Left lung (tissue), 10 donors: ENCODE data around the gene TEAD1. TPM values are rescaled to one million over a fixed set of nuclear protein-coding genes. Genes with fewer than 3 reads are reported as not detected.
A peak's percentile ranks its signal among the peaks of the same experiment; 100 is the strongest.

ENCODE experiments used
- ATAC-seq: fragments of 200-7000 bp; cut with Tn5 transposase; one replicate; pipeline ENCODE4 v1.9.1; 2020; ENCODE audit warnings: moderate library complexity
- DNase-seq, 4 donors: peaks; one replicate each; pipeline ENCODE4 v3.0.0-alpha.2; 2013 to 2020
- H3K27ac ChIP-seq, 2 donors: fragments of 200-600 bp; sonication (generic) in 1 of 2; one replicate each; pipeline versions ENCODE4 v1.5.0 to v1.8.0; 2020 to 2021
- H3K27me3 ChIP-seq, 2 donors: fragments of 200-600 bp; sonication (generic) in 1 of 2; one replicate each; pipeline versions ENCODE4 v1.5.0 to v1.8.0; 2020 to 2021
- H3K36me3 ChIP-seq, 2 donors: fragments of 200-600 bp; sonication (generic) in 1 of 2; one replicate each; pipeline versions ENCODE4 v1.5.0 to v1.8.0; 2020 to 2021
- H3K4me1 ChIP-seq, 2 donors: fragments of 200-600 bp; one replicate each; pipeline ENCODE4 v1.8.0; 2021
- H3K4me3 ChIP-seq, 2 donors: fragments of 200-600 bp; sonication (generic) in 1 of 2; one replicate each; pipeline versions ENCODE4 v1.5.0 to v1.8.0; 2020 to 2021; ENCODE audit warnings: mild to moderate bottlenecking in 1 of 2
- H3K9me3 ChIP-seq, 2 donors: fragments of 200-600 bp; sonication (generic) in 1 of 2; one replicate each; pipeline versions ENCODE4 v1.5.0 to v1.8.0; 2020 to 2021
- intact Hi-C, 2 donors: fragments of 100-400 bp; cut with DNase I; formaldehyde crosslinking; loops; one replicate each; pipeline versions ENCODE4 v1.11.2 to v1.14.2; 2022
- polyA plus RNA-seq, 6 donors: library from polyadenylated mRNA; unstranded; fragments of 120-200 nt; gene quantifications; one replicate each; pipeline ENCODE4 v1.2.1, GENCODE V29; 2013; ENCODE audit not compliant: insufficient read length in 6 of 6
- total RNA-seq, 2 donors: library from RNA; stranded (reverse); fragmentation: NEBNext Ultra II Directional; extraction: Animal tissue kit (Norgen Biotek cat#: 25700); gene quantifications; one replicate each; pipeline ENCODE4 v1.2.1, GENCODE V29; 2021
- TF ChIP-seq, protein P1 (sequence below), 2 donors: fragments of 200-600 bp; sonication (generic) in 1 of 2; IDR thresholded peaks; one replicate each; pipeline versions ENCODE4 v1.5.0 to v1.8.0; 2021; ENCODE audit warnings: antibody characterized with exemption in 2 of 2
- donor health status: DM: no; HTN: yes; CAD: no.
- donor health status: DM: no; HTN: no; CAD: no.

The TEAD1 gene
- total and polyA plus RNA-seq, 8 donors = 58.1 to 106 (median 86.9) TPM

DNA sequence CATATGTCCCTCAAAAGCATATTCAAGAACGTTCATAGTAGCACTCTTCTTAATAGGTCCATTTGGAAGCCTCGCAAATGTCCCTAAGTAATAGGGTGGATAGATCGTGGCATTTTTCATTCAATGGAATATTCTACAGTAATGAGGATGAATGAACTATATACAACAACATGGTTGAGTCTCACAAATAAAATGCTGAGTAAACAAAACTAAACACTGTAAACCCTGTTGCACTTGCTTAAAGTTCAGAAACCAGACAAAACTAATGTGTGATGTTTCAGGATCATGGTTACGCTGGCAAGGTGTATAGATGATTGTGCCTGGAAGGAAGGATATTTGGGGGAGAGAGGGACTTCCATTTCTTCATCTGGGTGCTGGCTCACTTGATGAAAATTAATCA is 244.4 kb downstream of the TEAD1 start:
- intact Hi-C loops = no loop called here
- ATAC-seq = no peak
- Histone ChIP-seq H3K4me3 (no peak overlapping the region), H3K27ac (no peak overlapping the region), H3K36me3 (no peaks in the 10 kb centered on the region), H3K9me3 (no peaks in the 10 kb centered on the region), H3K27me3 (no peaks in the 10 kb centered on the region), H3K4me1 (no peaks in the 10 kb centered on the region)
- DNase-seq = no peak
- TF ChIP-seq, protein P1, sequence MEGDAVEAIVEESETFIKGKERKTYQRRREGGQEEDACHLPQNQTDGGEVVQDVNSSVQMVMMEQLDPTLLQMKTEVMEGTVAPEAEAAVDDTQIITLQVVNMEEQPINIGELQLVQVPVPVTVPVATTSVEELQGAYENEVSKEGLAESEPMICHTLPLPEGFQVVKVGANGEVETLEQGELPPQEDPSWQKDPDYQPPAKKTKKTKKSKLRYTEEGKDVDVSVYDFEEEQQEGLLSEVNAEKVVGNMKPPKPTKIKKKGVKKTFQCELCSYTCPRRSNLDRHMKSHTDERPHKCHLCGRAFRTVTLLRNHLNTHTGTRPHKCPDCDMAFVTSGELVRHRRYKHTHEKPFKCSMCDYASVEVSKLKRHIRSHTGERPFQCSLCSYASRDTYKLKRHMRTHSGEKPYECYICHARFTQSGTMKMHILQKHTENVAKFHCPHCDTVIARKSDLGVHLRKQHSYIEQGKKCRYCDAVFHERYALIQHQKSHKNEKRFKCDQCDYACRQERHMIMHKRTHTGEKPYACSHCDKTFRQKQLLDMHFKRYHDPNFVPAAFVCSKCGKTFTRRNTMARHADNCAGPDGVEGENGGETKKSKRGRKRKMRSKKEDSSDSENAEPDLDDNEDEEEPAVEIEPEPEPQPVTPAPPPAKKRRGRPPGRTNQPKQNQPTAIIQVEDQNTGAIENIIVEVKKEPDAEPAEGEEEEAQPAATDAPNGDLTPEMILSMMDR (IDR thresholded peaks at IDR 0.05) = no peak

DNA sequence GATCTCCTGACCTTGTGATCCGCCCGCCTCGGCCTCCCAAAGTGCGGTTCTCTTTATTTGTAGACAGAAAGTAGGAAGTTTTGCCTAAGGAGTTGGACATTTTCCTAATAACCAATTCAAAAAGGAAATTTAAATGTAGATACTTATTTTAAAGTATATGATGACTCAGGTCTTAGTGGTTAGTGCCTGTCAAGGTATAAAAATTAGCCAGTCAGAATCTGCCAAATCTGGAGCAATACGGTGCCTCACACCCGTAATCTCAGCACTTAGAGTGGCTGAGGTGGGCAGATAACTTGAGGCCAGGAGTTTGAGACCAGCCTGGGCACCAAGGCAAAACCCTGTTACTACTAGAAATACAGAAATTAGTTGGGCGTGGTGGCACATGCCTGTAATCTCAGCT is 248.2 kb downstream of the TEAD1 start:
- Histone ChIP-seq H3K27ac (no peak overlapping the region), H3K9me3 (no peaks in the 10 kb centered on the region), H3K36me3 (peaks cover 0 to 11% of the 10 kb centered on the region in 2 donors), H3K4me3 (no peak overlapping the region), H3K27me3 (no peaks in the 10 kb centered on the region), H3K4me1 (no peaks in the 10 kb centered on the region)
- no peak for DNase-seq
- TF ChIP-seq, protein P1 (IDR thresholded peaks at IDR 0.05) = no peak
- intact Hi-C loops = no loop called here
- no peak for ATAC-seq

DNA sequence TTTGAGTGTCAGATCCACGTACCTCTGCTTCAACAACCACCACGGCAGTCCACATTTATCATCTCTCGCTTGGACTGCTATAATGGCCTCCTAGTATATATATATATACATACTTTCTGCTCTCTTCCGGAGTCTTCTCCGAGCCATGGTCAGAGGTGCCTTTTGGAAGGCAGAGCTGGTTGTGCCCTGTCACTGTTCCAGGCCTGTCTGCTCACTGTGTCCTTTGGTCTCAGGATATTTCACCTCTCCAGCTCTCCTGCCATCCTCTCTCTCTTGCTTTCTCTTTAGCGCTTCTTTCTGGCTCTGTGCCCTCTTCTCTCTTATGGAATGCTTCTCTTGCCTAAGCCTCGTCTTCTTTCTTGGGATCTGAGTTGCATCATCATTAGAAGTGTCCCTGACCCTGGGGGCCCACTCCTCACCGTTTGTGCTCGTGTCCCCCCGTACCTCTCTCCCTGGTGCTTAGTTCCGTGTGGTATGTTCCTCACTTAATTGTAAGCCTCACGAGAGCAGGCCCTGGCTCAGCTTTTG is 248.8 kb downstream of the TEAD1 start:
- Histone ChIP-seq H3K27me3 (no peaks in the 10 kb centered on the region), H3K4me1 (no peaks in the 10 kb centered on the region), H3K4me3 (no peak overlapping the region), H3K36me3 (peaks cover 0 to 11% of the 10 kb centered on the region in 2 donors), H3K9me3 (no peaks in the 10 kb centered on the region), H3K27ac (no peak overlapping the region)
- DNase-seq = peak in 1 of 4 donors; percentile 25
- TF ChIP-seq, protein P1 (IDR thresholded peaks at IDR 0.05) = no peak
- ATAC-seq = no peak
- intact Hi-C loops = no loop called here

DNA sequence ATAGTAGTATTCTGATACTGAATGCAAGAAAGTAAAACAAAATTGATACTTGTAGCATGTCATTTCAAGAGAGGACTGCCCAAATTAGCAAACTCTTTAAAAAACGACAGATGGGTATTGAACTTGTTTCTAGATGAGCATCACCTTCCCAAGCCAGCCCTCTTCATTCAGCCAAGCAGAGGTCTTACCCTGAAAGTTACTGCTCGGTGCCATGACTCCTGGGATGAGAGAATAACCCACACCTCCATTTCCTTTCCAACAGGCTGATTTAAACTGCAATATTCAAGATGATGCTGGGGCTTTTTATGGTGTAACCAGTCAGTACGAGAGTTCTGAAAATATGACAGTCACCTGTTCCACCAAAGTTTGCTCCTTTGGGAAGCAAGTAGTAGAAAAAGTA is 250.4 kb downstream of the TEAD1 start:
- TF ChIP-seq, protein P1 (IDR thresholded peaks at IDR 0.05) = no peak
- H3K27me3 ChIP-seq = no peaks in the 10 kb centered on the region
- ATAC-seq (no peak), DNase-seq (no peak)
- no peak overlapping the region for H3K4me3 ChIP-seq
- H3K9me3 ChIP-seq = no peaks in the 10 kb centered on the region
- intact Hi-C loops = no loop called here
- H3K27ac ChIP-seq = no peak overlapping the region
- H3K4me1 ChIP-seq = no peaks in the 10 kb centered on the region
- H3K36me3 ChIP-seq = peaks cover 0 to 11% of the 10 kb centered on the region in 2 donors

DNA sequence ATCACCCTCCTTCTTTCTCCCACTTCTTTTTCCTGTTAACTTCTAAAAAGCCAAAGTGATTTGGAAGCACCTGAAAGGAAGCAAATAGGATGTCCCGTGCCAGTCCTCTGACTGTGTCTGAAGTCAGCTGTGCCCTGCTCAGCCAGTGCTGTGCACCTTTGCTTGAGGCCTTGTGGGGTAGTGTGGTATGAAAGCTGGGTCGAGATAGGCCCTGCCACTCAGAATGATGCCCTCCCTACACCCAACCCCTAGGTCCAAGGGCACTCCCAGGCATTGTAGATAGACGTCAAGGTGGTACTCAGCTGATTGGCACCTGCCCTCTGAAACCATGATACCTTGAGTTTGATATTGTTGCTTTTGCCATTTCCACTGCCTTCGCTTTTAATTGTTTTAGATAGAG is 251.3 kb downstream of the TEAD1 start:
- intact Hi-C loops = no loop called here
- H3K4me3 ChIP-seq = no peak overlapping the region
- no peaks in the 10 kb centered on the region for H3K27me3 ChIP-seq
- no peaks in the 10 kb centered on the region for H3K4me1 ChIP-seq
- DNase-seq (no peak), ATAC-seq (no peak)
- no peak overlapping the region for H3K27ac ChIP-seq
- peaks cover 0 to 16% of the 10 kb centered on the region in 2 donors for H3K36me3 ChIP-seq
- TF ChIP-seq, protein P1 (IDR thresholded peaks at IDR 0.05) = no peak
- H3K9me3 ChIP-seq = no peaks in the 10 kb centered on the region
